Lower lobe of right lung (tissue), 2 donors: ENCODE results near the gene PDE6D. TPM values are rescaled to one million over a fixed set of nuclear protein-coding genes. Genes with fewer than 3 reads are reported as not detected.

ENCODE experiments used
- ATAC-seq, 2 donors: fragments of 200-7000 bp; cut with Tn5 transposase; one replicate each; pipeline ENCODE4 v1.9.1; 2020 to 2022; ENCODE audit warnings: mild to moderate bottlenecking in 2 of 2, moderate library complexity in 2 of 2
- DNase-seq: peaks from one replicate; pipeline ENCODE4 v3.0.0-alpha.2; 2020
- H3K27ac ChIP-seq: fragments of 200-600 bp; one replicate; pipeline ENCODE4 v1.8.0; 2022
- H3K27me3 ChIP-seq: fragments of 200-600 bp; one replicate; pipeline ENCODE4 v1.8.0; 2022; ENCODE audit warnings: low read depth
- H3K36me3 ChIP-seq: fragments of 200-600 bp; one replicate; pipeline ENCODE4 v1.8.0; 2022; ENCODE audit warnings: mild to moderate bottlenecking
- H3K4me1 ChIP-seq: fragments of 200-600 bp; one replicate; pipeline ENCODE4 v1.8.0; 2022
- H3K4me3 ChIP-seq: fragments of 200-600 bp; one replicate; pipeline ENCODE4 v1.8.0; 2022; ENCODE audit warnings: mild to moderate bottlenecking
- H3K9me3 ChIP-seq: fragments of 200-600 bp; one replicate; pipeline ENCODE4 v1.8.0; 2022
- intact Hi-C: fragments of 100-400 bp; cut with DNase I; formaldehyde crosslinking; loops from one replicate; pipeline ENCODE4 v1.11.0; 2022
- total RNA-seq: library from RNA; stranded (reverse); fragmentation: NEBNext Ultra II Directional; extraction: Animal tissue kit (Norgen Biotek cat#: 25700); gene quantifications from one replicate; pipeline ENCODE4 v1.2.1, GENCODE V29; 2021
- TF ChIP-seq, protein P1 (sequence below): fragments of 200-600 bp; IDR thresholded peaks from one replicate; pipeline ENCODE4 v1.8.0; 2022; ENCODE audit warnings: antibody characterized with exemption, mild to moderate bottlenecking
- donor health status: DM: no; HTN: yes; CAD: no; lungs with severe emphysema.

PDE6D gene
- total RNA-seq, 1 donor from 2014 or later, result 18.5 TPM

DNA sequence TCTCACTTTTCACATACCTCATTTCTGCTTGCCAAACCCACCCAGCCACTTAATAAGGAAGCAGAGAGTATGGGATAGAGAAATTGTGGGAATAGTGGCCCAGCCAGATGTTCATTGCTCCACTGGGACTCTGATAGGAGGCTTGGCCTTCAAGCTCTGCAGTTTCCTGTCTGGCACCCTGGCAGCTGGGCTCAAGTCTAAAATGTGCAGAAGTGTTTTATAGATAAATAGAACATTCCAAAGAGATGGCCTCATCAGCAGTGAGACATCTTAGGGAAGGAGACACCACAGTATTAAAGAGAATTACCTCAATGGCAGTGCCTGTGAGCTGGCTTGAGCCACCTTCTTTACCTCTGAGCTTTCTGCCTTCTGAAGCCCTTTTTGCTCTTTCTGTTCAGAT is 29.8 kb upstream of the PDE6D start:
- Histone ChIP-seq H3K9me3 (no peaks in the 10 kb centered on the region), H3K27ac (no peak overlapping the region), H3K27me3 (no peaks in the 10 kb centered on the region), H3K4me3 (no peak overlapping the region), H3K4me1 (no peaks in the 10 kb centered on the region), H3K36me3 (peaks cover 69% of the 10 kb centered on the region)
- DNase-seq (no peak), ATAC-seq (no peak)
- intact Hi-C loops, result no loop called here
- TF ChIP-seq, protein P1, sequence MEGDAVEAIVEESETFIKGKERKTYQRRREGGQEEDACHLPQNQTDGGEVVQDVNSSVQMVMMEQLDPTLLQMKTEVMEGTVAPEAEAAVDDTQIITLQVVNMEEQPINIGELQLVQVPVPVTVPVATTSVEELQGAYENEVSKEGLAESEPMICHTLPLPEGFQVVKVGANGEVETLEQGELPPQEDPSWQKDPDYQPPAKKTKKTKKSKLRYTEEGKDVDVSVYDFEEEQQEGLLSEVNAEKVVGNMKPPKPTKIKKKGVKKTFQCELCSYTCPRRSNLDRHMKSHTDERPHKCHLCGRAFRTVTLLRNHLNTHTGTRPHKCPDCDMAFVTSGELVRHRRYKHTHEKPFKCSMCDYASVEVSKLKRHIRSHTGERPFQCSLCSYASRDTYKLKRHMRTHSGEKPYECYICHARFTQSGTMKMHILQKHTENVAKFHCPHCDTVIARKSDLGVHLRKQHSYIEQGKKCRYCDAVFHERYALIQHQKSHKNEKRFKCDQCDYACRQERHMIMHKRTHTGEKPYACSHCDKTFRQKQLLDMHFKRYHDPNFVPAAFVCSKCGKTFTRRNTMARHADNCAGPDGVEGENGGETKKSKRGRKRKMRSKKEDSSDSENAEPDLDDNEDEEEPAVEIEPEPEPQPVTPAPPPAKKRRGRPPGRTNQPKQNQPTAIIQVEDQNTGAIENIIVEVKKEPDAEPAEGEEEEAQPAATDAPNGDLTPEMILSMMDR, result no peak

DNA sequence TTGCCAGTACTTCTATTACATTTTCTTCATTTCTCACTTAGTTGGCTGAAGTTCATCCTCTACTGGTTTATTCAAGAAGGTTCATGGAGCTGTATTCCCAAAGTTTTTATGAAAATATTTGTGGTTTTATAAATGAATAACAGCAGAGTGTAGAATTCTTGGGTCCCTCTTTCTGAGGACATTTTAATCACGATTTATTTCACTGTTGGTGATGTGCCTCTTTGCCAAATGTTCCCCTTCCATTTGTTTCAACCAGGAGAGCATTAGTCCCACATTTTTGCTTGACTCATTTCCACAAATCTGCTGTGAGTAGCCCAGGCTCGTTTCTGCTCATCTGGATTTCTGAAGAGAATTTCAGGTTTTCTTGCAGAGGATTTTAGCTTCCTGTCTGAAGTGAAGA is 25.9 kb upstream of the PDE6D start:
- Histone ChIP-seq H3K27ac (no peak overlapping the region), H3K9me3 (no peaks in the 10 kb centered on the region), H3K4me1 (no peaks in the 10 kb centered on the region), H3K4me3 (no peak overlapping the region), H3K27me3 (no peaks in the 10 kb centered on the region), H3K36me3 (peaks cover 90% of the 10 kb centered on the region)
- intact Hi-C loops, result no loop called here
- DNase-seq, result no peak
- no peak for ATAC-seq
- TF ChIP-seq, protein P1, result no peak

DNA sequence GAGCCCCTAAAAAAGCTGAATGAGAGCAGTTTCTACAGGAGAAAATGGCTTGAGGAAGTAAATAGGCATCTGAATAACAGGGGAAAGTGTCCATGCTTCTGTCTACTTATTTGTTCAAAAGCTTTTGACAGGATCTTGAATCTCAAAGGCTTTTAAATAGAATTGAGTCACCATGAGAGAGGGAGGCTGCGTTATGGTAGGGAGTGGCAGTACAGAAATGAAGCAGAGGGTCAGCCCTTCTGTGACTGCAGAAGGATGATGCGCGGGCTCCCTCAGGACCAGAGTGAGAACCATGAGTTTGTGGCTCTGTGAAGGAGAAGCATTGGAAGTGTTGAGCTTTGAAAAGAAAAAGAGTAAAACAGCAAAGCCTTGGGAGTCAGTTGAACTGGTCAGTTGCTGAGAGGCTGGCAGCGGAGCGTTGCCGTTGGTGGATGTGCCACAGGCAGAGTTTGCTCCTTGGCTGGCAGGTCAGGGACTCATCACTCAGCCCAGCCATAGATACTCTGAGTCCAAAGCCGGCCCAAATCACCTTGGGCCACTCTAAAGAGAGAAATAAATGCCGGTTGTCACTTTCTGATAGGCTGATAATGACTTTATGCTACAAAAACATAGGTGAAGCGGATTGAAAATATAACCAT is 22.5 kb upstream of the PDE6D start:
- TF ChIP-seq, protein P1, result no peak
- H3K36me3 ChIP-seq, result peaks cover 95% of the 10 kb centered on the region
- no peaks in the 10 kb centered on the region for H3K9me3 ChIP-seq
- DNase-seq (no peak), ATAC-seq (no peak)
- H3K27ac ChIP-seq, result no peak overlapping the region
- H3K4me3 ChIP-seq, result no peak overlapping the region
- intact Hi-C loops, result no loop called here
- H3K4me1 ChIP-seq, result no peaks in the 10 kb centered on the region
- H3K27me3 ChIP-seq, result no peaks in the 10 kb centered on the region

DNA sequence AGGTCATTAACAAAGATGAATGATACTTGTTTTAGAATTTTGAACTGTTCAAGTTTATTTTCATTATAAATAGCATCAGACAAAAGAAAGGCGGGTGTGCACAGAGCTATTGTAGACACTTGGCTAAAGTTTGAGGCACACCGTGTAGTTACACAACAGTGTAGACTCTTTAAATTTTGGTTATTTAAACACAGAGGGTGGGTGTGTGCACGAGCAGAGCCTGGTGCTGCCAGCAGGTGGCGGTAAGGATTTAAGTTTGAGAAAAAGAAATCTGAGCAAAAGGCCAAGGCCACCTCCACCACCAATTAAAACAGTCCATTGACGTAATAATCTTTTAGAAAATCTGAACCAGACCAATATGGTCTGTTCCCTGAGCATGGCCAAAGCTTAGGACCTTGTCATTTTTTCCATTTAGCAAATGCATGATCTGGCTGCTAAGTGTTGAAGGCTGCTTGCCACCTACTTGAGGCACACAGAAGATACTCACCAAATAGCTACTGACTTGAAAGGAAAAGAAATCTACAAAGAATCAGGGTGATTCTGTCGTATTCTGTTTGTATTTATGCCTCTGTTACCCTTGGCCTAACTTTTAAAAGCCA is 19.5 kb upstream of the PDE6D start:
- TF ChIP-seq, protein P1, result peak; percentile 65
- H3K9me3 ChIP-seq, result no peaks in the 10 kb centered on the region
- peaks cover 96% of the 10 kb centered on the region for H3K36me3 ChIP-seq
- H3K27ac ChIP-seq, result no peak overlapping the region
- peak in 1 of 2 donors; percentile 46 for ATAC-seq
- DNase-seq, result no peak
- H3K27me3 ChIP-seq, result no peaks in the 10 kb centered on the region
- no peak overlapping the region for H3K4me3 ChIP-seq
- intact Hi-C loops, result no loop called here
- no peaks in the 10 kb centered on the region for H3K4me1 ChIP-seq

DNA sequence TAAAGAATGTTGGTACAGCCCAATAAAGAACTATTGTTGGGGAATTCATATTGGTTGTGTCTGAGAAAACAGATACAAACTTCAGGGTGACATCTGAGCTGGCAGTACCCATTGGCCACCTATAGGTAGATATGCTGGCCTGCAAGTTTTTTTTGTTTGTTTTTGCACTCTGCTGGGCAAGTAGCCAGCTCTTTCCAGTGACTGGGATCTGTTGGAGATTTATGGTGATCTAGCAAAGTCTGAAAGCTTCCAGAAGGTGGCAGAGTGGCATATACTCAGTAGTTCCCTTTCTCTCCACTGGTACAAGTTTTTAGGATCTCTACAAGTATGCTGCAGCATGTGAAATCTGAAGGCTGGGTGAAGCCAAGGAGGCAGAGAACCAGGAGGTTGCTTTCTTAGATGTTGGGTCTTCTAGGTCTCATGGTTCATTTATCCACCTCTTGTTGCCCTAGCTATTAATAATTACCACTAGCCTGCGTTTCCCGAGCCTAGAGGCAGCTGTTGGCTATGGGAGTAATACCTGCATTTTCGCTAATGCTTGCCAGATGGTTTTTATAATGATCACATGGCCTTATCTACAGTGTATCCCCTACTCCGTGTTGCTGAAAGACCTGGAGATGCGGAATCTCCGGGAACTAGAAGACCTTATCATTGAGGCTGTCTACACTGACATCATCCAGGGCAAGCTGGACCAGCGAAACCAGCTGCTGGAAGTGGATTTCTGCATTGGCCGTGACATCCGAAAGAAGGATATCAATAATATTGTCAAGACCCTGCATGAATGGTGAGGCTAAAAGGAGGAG is 14.6 kb upstream of the PDE6D start:
- no peaks in the 10 kb centered on the region for H3K4me1 ChIP-seq
- intact Hi-C loops, result no loop called here
- H3K36me3 ChIP-seq, result peaks cover 96% of the 10 kb centered on the region
- TF ChIP-seq, protein P1, result no peak
- no peaks in the 10 kb centered on the region for H3K9me3 ChIP-seq
- no peak overlapping the region for H3K27ac ChIP-seq
- H3K4me3 ChIP-seq, result no peak overlapping the region
- DNase-seq, result no peak
- no peaks in the 10 kb centered on the region for H3K27me3 ChIP-seq
- no peak for ATAC-seq
